H7 (cell line): ENCODE measurements around the gene GALNT9. TPM values are rescaled to one million over a fixed set of nuclear protein-coding genes. Genes with fewer than 3 reads are reported as not detected.

ENCODE experiments used
- DNase-seq: peaks from one replicate; pipeline ENCODE4 v3.0.0; 2012
- H3K27me3 ChIP-seq: 2 replicates; pipeline ENCODE4 v1.6.0; 2011; ENCODE audit warnings: mild to moderate bottlenecking, low read length; ENCODE audit not compliant: control insufficient read depth, insufficient read depth
- H3K36me3 ChIP-seq: replicated peaks from 2 replicates; pipeline ENCODE4 v1.5.1; 2011; ENCODE audit warnings: low read length; ENCODE audit not compliant: control insufficient read depth, insufficient read depth
- H3K4me3 ChIP-seq: 2 replicates; pipeline ENCODE4 v1.5.1; 2011; ENCODE audit warnings: low read depth, mild to moderate bottlenecking, control low read depth, low read length, moderate library complexity; ENCODE audit not compliant: insufficient read depth
- total RNA-seq: library from RNA; depleted of rRNA; stranded (reverse); fragments of >200 nt; shearing (Covaris generic); gene quantifications from 2 replicates; pipeline ENCODE4 v1.2.3, GENCODE V29; 2014

GALNT9 gene
- total RNA-seq, 1 experiment from 2014 or later: 0.45 TPM

- DNase-seq: no peak
- Histone ChIP-seq H3K4me3 (no peak overlapping the region), H3K27me3 (peaks cover 1% of the 10 kb centered on the region; the same call in 1 of the 2 replicates), H3K36me3 (no peaks in the 10 kb centered on the region)
These were observed 162.4 kb downstream of the GALNT9 start for GRCh38 chr12:132166801-132167591.

- no peak for DNase-seq
- H3K27me3 ChIP-seq: peaks cover 1% of the 10 kb centered on the region; the same call in 1 of the 2 replicates
- no peak overlapping the region for H3K4me3 ChIP-seq
- no peaks in the 10 kb centered on the region for H3K36me3 ChIP-seq
These were observed 163.3 kb downstream of the GALNT9 start for GRCh38 chr12:132166093-132166492.

- H3K36me3 ChIP-seq: no peaks in the 10 kb centered on the region
- DNase-seq: no peak
- no peak overlapping the region for H3K4me3 ChIP-seq
- no peaks in the 10 kb centered on the region; the same call in 1 of the 2 replicates for H3K27me3 ChIP-seq
These were observed 163.8 kb downstream of the GALNT9 start for GRCh38 chr12:132165584-132165983.

GRCh38 chr12:132164426-132164825 lies 165.0 kb downstream of the GALNT9 start:
- Histone ChIP-seq H3K36me3 (no peaks in the 10 kb centered on the region), H3K27me3 (no peaks in the 10 kb centered on the region; the same call in 1 of the 2 replicates), H3K4me3 (no peak overlapping the region)
- DNase-seq: no peak

GRCh38 chr12:132163911-132164288 lies 165.5 kb downstream of the GALNT9 start:
- Histone ChIP-seq H3K27me3 (no peaks in the 10 kb centered on the region; the same call in 1 of the 2 replicates), H3K36me3 (no peaks in the 10 kb centered on the region), H3K4me3 (no peak overlapping the region)
- no peak for DNase-seq

GRCh38 chr12:132163041-132163910 lies 166.1 kb downstream of the GALNT9 start:
- Histone ChIP-seq H3K36me3 (no peaks in the 10 kb centered on the region), H3K4me3 (no peak overlapping the region), H3K27me3 (no peaks in the 10 kb centered on the region; the same call in 1 of the 2 replicates)
- DNase-seq: no peak

GRCh38 chr12:132162508-132163031 lies 166.8 kb downstream of the GALNT9 start:
- DNase-seq: no peak
- H3K4me3 ChIP-seq: no peak overlapping the region
- peaks cover 4% of the 10 kb centered on the region; the same call in 1 of the 2 replicates for H3K36me3 ChIP-seq
- no peaks in the 10 kb centered on the region; the same call in 1 of the 2 replicates for H3K27me3 ChIP-seq

- H3K27me3 ChIP-seq: no peaks in the 10 kb centered on the region; the same call in 1 of the 2 replicates
- DNase-seq: no peak
These were observed 167.4 kb downstream of the GALNT9 start for GRCh38 chr12:132161796-132162507.

GRCh38 chr12:132161036-132161781 lies 168.2 kb downstream of the GALNT9 start:
- peaks cover 14% of the 10 kb centered on the region for H3K36me3 ChIP-seq
- no peak overlapping the region for H3K4me3 ChIP-seq
- DNase-seq: no peak

More at GRCh38 chr12:132161796-132162507, 167.4 kb downstream of the GALNT9 start:
- Histone ChIP-seq H3K36me3 (peaks cover 7% of the 10 kb centered on the region), H3K4me3 (no peak overlapping the region)

GRCh38 chr12:132160601-132161035 lies 168.8 kb downstream of the GALNT9 start:
- Histone ChIP-seq H3K36me3 (peaks cover 15% of the 10 kb centered on the region), H3K4me3 (no peak overlapping the region), H3K27me3 (no peaks in the 10 kb centered on the region; the same call in 1 of the 2 replicates)
- DNase-seq: no peak

More at GRCh38 chr12:132161036-132161781, 168.2 kb downstream of the GALNT9 start:
- H3K27me3 ChIP-seq: no peaks in the 10 kb centered on the region; the same call in 1 of the 2 replicates

GRCh38 chr12:132160016-132160415 lies 169.4 kb downstream of the GALNT9 start:
- Histone ChIP-seq H3K4me3 (no peak overlapping the region), H3K36me3 (peaks cover 15% of the 10 kb centered on the region), H3K27me3 (no peaks in the 10 kb centered on the region; the same call in 1 of the 2 replicates)
- no peak for DNase-seq

GRCh38 chr12:132159555-132160003 lies 169.8 kb downstream of the GALNT9 start:
- Histone ChIP-seq H3K36me3 (peaks cover 15% of the 10 kb centered on the region), H3K27me3 (no peaks in the 10 kb centered on the region; the same call in 1 of the 2 replicates), H3K4me3 (no peak overlapping the region)
- DNase-seq: no peak
